OCI-LY7 (cell line): ENCODE data around the gene CLDN22. TPM values are rescaled to one million over a fixed set of nuclear protein-coding genes. Genes with fewer than 3 reads are reported as not detected.

Experiments
- BruUV-seq: library from RNA; stranded (reverse); fragments of 400-500 nt; replicated peaks from 2 replicates; lab custom pipeline; 2021; lab: Mats Ljungman, UMichigan
- CTCF ChIA-PET: fragments of 300-600 bp; sonication (Branson Sonifier 250); formaldehyde crosslinking; loops from one replicate; lab custom pipeline; 2022; ENCODE audit warnings: antibody characterized with exemption; ENCODE audit not compliant: unreplicated experiment; lab: Charles Lee
- POLR2A ChIA-PET: fragments of 300-600 bp; sonication (Branson Sonifier 250); formaldehyde crosslinking; loops from one replicate; lab custom pipeline; 2022; ENCODE audit warnings: antibody characterized with exemption; lab: Charles Lee
- DNase-seq: peaks from one replicate; pipeline ENCODE4 v3.0.0-alpha.2; 2015; ENCODE audit warnings: low spot score
- H2AFZ ChIP-seq: fragments of 200-600 bp; sonication (generic), shearing (Covaris generic); 2 replicates; pipeline ENCODE4 v1.6.1; 2014; ENCODE audit warnings: mild to moderate bottlenecking, antibody characterized with exemption, low read length, moderate library complexity
- H3K27ac ChIP-seq: fragments of 200-600 bp; sonication (generic); 2 replicates; pipeline ENCODE4 v1.5.1; 2014; ENCODE audit warnings: mixed run types, low read depth, mild to moderate bottlenecking, moderate library complexity, low read length, inconsistent platforms; ENCODE audit not compliant: poor library complexity, severe bottlenecking
- H3K36me3 ChIP-seq: fragments of 200-600 bp; sonication (generic); 2 replicates; pipeline ENCODE4 v1.6.1; 2014; ENCODE audit warnings: mild to moderate bottlenecking, antibody characterized with exemption, low read length, moderate library complexity, mixed read lengths; ENCODE audit not compliant: insufficient read depth
- H3K4me1 ChIP-seq: fragments of 200-600 bp; sonication (generic); 2 replicates; pipeline ENCODE4 v1.5.1; 2014; ENCODE audit warnings: mild to moderate bottlenecking, low read length; ENCODE audit not compliant: insufficient read depth, poor library complexity, severe bottlenecking
- H3K4me2 ChIP-seq: fragments of 200-600 bp; sonication (generic); 2 replicates; pipeline ENCODE4 v1.6.1; 2014; ENCODE audit warnings: mild to moderate bottlenecking, low read length
- H3K4me3 ChIP-seq: fragments of 200-600 bp; sonication (generic); 2 replicates; pipeline ENCODE4 v1.5.1; 2014; ENCODE audit warnings: mild to moderate bottlenecking, low read depth, low read length; ENCODE audit not compliant: poor library complexity, severe bottlenecking
- H3K79me2 ChIP-seq: fragments of 200-600 bp; sonication (generic); 2 replicates; pipeline ENCODE4 v1.6.1; 2016; ENCODE audit warnings: low read depth, mild to moderate bottlenecking, low read length, moderate library complexity, mixed read lengths; ENCODE audit not compliant: insufficient read depth
- H3K9me2 ChIP-seq: fragments of 200-600 bp; sonication (generic); 2 replicates; pipeline ENCODE4 v1.6.1; 2016; ENCODE audit warnings: mild to moderate bottlenecking, low read length, mixed read lengths; ENCODE audit not compliant: insufficient read depth
- H3K9me3 ChIP-seq: fragments of 200-600 bp; sonication (generic); 2 replicates; pipeline ENCODE4 v1.6.1; 2014; ENCODE audit warnings: mild to moderate bottlenecking, mixed run types, low read length, mixed read lengths
- H4K20me1 ChIP-seq: fragments of 200-600 bp; sonication (generic); 2 replicates; pipeline ENCODE4 v1.6.1; 2014; ENCODE audit warnings: mild to moderate bottlenecking, antibody characterized with exemption, low read length, moderate library complexity, mixed read lengths; ENCODE audit not compliant: insufficient read depth
- CTCF ChIP-seq: fragments of 200-600 bp; sonication (generic); conservative IDR thresholded peaks from 2 replicates; pipeline ENCODE4 v1.5.1; 2014; ENCODE audit warnings: mild to moderate bottlenecking, antibody characterized with exemption, low read length, moderate library complexity, mixed read lengths
- EZH2phosphoT487 ChIP-seq: fragments of 200-600 bp; sonication (generic); IDR thresholded peaks from 2 replicates; pipeline ENCODE4 v1.6.1; 2018; ENCODE audit warnings: low read depth, borderline replicate concordance, mild to moderate bottlenecking, mixed run types, antibody characterized with exemption, low read length, moderate library complexity, mixed read lengths
- intact Hi-C: fragments of 100-400 bp; cut with micrococcal nuclease; formaldehyde crosslinking; loops from one replicate; pipeline ENCODE4 v1.10.0; 2022; ENCODE audit not compliant: unreplicated experiment
- total RNA-seq, 2 experiments: library from RNA; depleted of rRNA in 1 of 2; stranded (reverse); fragments of >200 nt in 1 of 2; shearing (Covaris generic) in 1 of 2; gene quantifications; 2 replicates each; pipeline ENCODE4 v1.2.3, GENCODE V29; 2014 to 2022

CLDN22 gene
- total RNA-seq, 2 experiments from 2014 or later = not detected

GRCh38 chr4:183350317-183351071 lies 30.4 kb upstream of the CLDN22 start:
- intact Hi-C loops = no loop called here
- DNase-seq = no peak
- H3K27ac ChIP-seq = no peak overlapping the region
- no peak overlapping the region for H2AFZ ChIP-seq
- H3K9me2 ChIP-seq = no peaks in the 10 kb centered on the region
- H3K4me3 ChIP-seq = no peak overlapping the region
- H3K79me2 ChIP-seq = no peaks in the 10 kb centered on the region
- no peaks in the 10 kb centered on the region for H3K4me1 ChIP-seq
- no TSS peak for BruUV-seq
- CTCF ChIA-PET = no interaction called here
- no peaks in the 10 kb centered on the region for H3K36me3 ChIP-seq
- H3K9me3 ChIP-seq = no peaks in the 10 kb centered on the region
- no peaks in the 10 kb centered on the region for H4K20me1 ChIP-seq
- H3K4me2 ChIP-seq = no peak overlapping the region
- POLR2A ChIA-PET = no interaction called here
- TF ChIP-seq CTCF (no peak), EZH2phosphoT487 (no peak)

- Histone ChIP-seq H2AFZ (no peak overlapping the region), H3K4me2 (no peak overlapping the region)
- no TSS peak for BruUV-seq
These were observed 29.6 kb upstream of the CLDN22 start for GRCh38 chr4:183349673-183350072.

More at GRCh38 chr4:183349673-183350072, 29.6 kb upstream of the CLDN22 start:
- H3K79me2 ChIP-seq = no peaks in the 10 kb centered on the region
- H3K36me3 ChIP-seq = no peaks in the 10 kb centered on the region
- H3K9me2 ChIP-seq = no peaks in the 10 kb centered on the region
- H3K4me1 ChIP-seq = no peaks in the 10 kb centered on the region
- H3K4me3 ChIP-seq = no peak overlapping the region
- ChIA-PET CTCF (no interaction called here), POLR2A (no interaction called here)
- no peak for DNase-seq
- H3K9me3 ChIP-seq = no peaks in the 10 kb centered on the region
- H4K20me1 ChIP-seq = no peaks in the 10 kb centered on the region
- no peak overlapping the region for H3K27ac ChIP-seq
- intact Hi-C loops = no loop called here
- TF ChIP-seq CTCF (no peak), EZH2phosphoT487 (no peak)
